Measurements from ENCODE around the gene PPP1R36.

PPP1R36 gene

GRCh38 chr14:64601571-64601970 lies 51.8 kb downstream of the PPP1R36 start:
- TF ChIP-seq MAX (IDR thresholded peaks at IDR 0.05; ENCODE audit: low read depth, low read length) (no peak), MYC (IDR thresholded peaks at IDR 0.05; ENCODE audit: low read depth, low read length) (no peak), POLR2A (IDR thresholded peaks at IDR 0.05; ENCODE audit: extremely low read depth, insufficient read length) (no peak), CTCF (IDR thresholded peaks at IDR 0.05; ENCODE audit: low read depth, low read length) (no peak)
- no peak for DNase-seq (ENCODE audit: low read depth)
- H3K4me3 ChIP-seq (ENCODE audit: low read depth, low read length): no peak overlapping the region

- TF ChIP-seq CTCF (IDR thresholded peaks at IDR 0.05; ENCODE audit: low read depth, low read length) (no peak), MYC (IDR thresholded peaks at IDR 0.05; ENCODE audit: low read depth, low read length) (no peak), MAX (IDR thresholded peaks at IDR 0.05; ENCODE audit: low read depth, low read length) (no peak), POLR2A (IDR thresholded peaks at IDR 0.05; ENCODE audit: extremely low read depth, insufficient read length) (no peak)
- no peak overlapping the region for H3K4me3 ChIP-seq (ENCODE audit: low read depth, low read length)
- no peak for DNase-seq (ENCODE audit: low read depth)
These were observed 53.1 kb downstream of the PPP1R36 start for GRCh38 chr14:64602826-64603225.

GRCh38 chr14:64604001-64604400 lies 54.2 kb downstream of the PPP1R36 start:
- no peak overlapping the region for H3K4me3 ChIP-seq (ENCODE audit: low read depth, low read length)
- no peak for TF ChIP-seq POLR2A (IDR thresholded peaks at IDR 0.05; ENCODE audit: extremely low read depth, insufficient read length)
- TF ChIP-seq MAX (IDR thresholded peaks at IDR 0.05; ENCODE audit: low read depth, low read length): no peak
- TF ChIP-seq CTCF (IDR thresholded peaks at IDR 0.05; ENCODE audit: low read depth, low read length): no peak
- TF ChIP-seq MYC (IDR thresholded peaks at IDR 0.05; ENCODE audit: low read depth, low read length): no peak
- DNase-seq (ENCODE audit: low read depth): no peak

- no peak overlapping the region for H3K4me3 ChIP-seq (ENCODE audit: low read depth, low read length)
- TF ChIP-seq MAX (IDR thresholded peaks at IDR 0.05; ENCODE audit: low read depth, low read length) (no peak), POLR2A (IDR thresholded peaks at IDR 0.05; ENCODE audit: extremely low read depth, insufficient read length) (no peak), CTCF (IDR thresholded peaks at IDR 0.05; ENCODE audit: low read depth, low read length) (no peak), MYC (IDR thresholded peaks at IDR 0.05; ENCODE audit: low read depth, low read length) (no peak)
- DNase-seq (ENCODE audit: low read depth): no peak
These were observed 55.1 kb downstream of the PPP1R36 start for GRCh38 chr14:64604881-64605280.

GRCh38 chr14:64605926-64606685 lies 56.3 kb downstream of the PPP1R36 start:
- DNase-seq (ENCODE audit: low read depth): no peak
- no peak overlapping the region for H3K4me3 ChIP-seq (ENCODE audit: low read depth, low read length)
- TF ChIP-seq CTCF (IDR thresholded peaks at IDR 0.05; ENCODE audit: low read depth, low read length) (no peak), MYC (IDR thresholded peaks at IDR 0.05; ENCODE audit: low read depth, low read length) (no peak), POLR2A (IDR thresholded peaks at IDR 0.05; ENCODE audit: extremely low read depth, insufficient read length) (no peak), MAX (IDR thresholded peaks at IDR 0.05; ENCODE audit: low read depth, low read length) (no peak)
